Endothelial cell of umbilical vein (primary cell): ENCODE results near the gene IL34. TPM values are rescaled to one million over a fixed set of nuclear protein-coding genes. Genes with fewer than 3 reads are reported as not detected.

Source experiments
- BruUV-seq: library from RNA; stranded (reverse); fragments of 400-500 nt; replicated peaks from 2 replicates; lab custom pipeline; 2021; lab: Mats Ljungman, UMichigan
- CTCF ChIA-PET: fragments of 300-600, 350-600 bp; sonication (Branson Sonifier 250); formaldehyde crosslinking; loops from one replicate; lab custom pipeline; 2021; ENCODE audit warnings: antibody characterized with exemption, inconsistent platforms; lab: Charles Lee
- POLR2A ChIA-PET: fragments of 300-600, 350-600 bp; sonication (Branson Sonifier 250); formaldehyde crosslinking; loops from one replicate; lab custom pipeline; 2021; ENCODE audit warnings: antibody characterized with exemption, inconsistent platforms; lab: Charles Lee
- DNase-seq: peaks from one replicate; pipeline ENCODE4 v3.0.0-alpha.2; 2011; ENCODE audit warnings: low read depth, low spot score
- FAIRE-seq: peaks from 2 replicates; lab custom pipeline; 2011; peaks lifted over from hg19 to GRCh38; lab: Jason Lieb, UNC
- H2AFZ ChIP-seq: 2 replicates; pipeline ENCODE4 v1.6.0; 2012; ENCODE audit warnings: low read depth, low read length, control low read depth, inconsistent platforms
- H3K27ac ChIP-seq: 2 replicates; pipeline ENCODE4 v1.5.1; 2011; ENCODE audit warnings: low read depth, mild to moderate bottlenecking, control low read depth, low read length, moderate library complexity; ENCODE audit not compliant: insufficient read depth
- H3K27me3 ChIP-seq, 2 experiments: 2 replicates each; pipeline versions ENCODE4 v1.6.0 to v1.6.1; 2011; ENCODE audit warnings: low read length in 2 of 2, mixed read lengths in 1 of 2; ENCODE audit not compliant: control insufficient read depth in 2 of 2, insufficient read depth in 2 of 2
- H3K36me3 ChIP-seq, 2 experiments: 2 replicates in 1 of 2; 3 replicates in 1 of 2; pipeline ENCODE4 v1.5.1; 2011; ENCODE audit warnings: low read length in 2 of 2, mild to moderate bottlenecking in 1 of 2, moderate library complexity in 1 of 2; ENCODE audit not compliant: control insufficient read depth in 2 of 2, insufficient read depth in 2 of 2; ENCODE audit errors: extremely low read depth in 1 of 2
- H3K4me1 ChIP-seq: 3 replicates; pipeline ENCODE4 v1.5.1; 2011; ENCODE audit warnings: mild to moderate bottlenecking, low read length; ENCODE audit not compliant: control insufficient read depth, insufficient read depth; ENCODE audit errors: extremely low read depth
- H3K4me2 ChIP-seq: 2 replicates; pipeline ENCODE4 v1.6.1; 2011; ENCODE audit warnings: low read length, control low read depth, mixed read lengths; ENCODE audit not compliant: insufficient read depth
- H3K4me3 ChIP-seq, 3 experiments: fragments of 200-600 bp in 1 of 3; sonication (generic), shearing (Covaris generic) in 1 of 3; replicated peaks in 1 of 3; 2 replicates each; pipeline ENCODE4 v1.5.1; 2011 to 2016; ENCODE audit warnings: control low read depth in 3 of 3, low read length in 3 of 3, mild to moderate bottlenecking in 2 of 3, inconsistent platforms in 1 of 3, low read depth in 1 of 3, moderate library complexity in 1 of 3; ENCODE audit not compliant: insufficient read depth in 1 of 3
- H3K79me2 ChIP-seq: 2 replicates; pipeline ENCODE4 v1.6.0; 2012; ENCODE audit warnings: low read length, inconsistent platforms; ENCODE audit not compliant: control insufficient read depth, insufficient read depth
- H3K9ac ChIP-seq: replicated peaks from 2 replicates; pipeline ENCODE3; 2011; ENCODE audit warnings: low read length, control low read depth; ENCODE audit not compliant: insufficient read depth; ENCODE audit errors: extremely low read depth
- H3K9me1 ChIP-seq: replicated peaks from 3 replicates; pipeline ENCODE4 v1.6.0; 2011; ENCODE audit warnings: mild to moderate bottlenecking, low read length; ENCODE audit not compliant: control insufficient read depth, insufficient read depth; ENCODE audit errors: extremely low read depth
- H3K9me3 ChIP-seq: replicated peaks from 2 replicates; pipeline ENCODE4 v1.5.1; 2012; ENCODE audit warnings: low read length, inconsistent platforms; ENCODE audit not compliant: control insufficient read depth, insufficient read depth
- H4K20me1 ChIP-seq: replicated peaks from 2 replicates; pipeline ENCODE3; 2011; ENCODE audit warnings: mild to moderate bottlenecking, low read length; ENCODE audit not compliant: control insufficient read depth, insufficient read depth; ENCODE audit errors: extremely low read depth
- EZH2 ChIP-seq: IDR thresholded peaks from 2 replicates; pipeline ENCODE4 v1.6.1; 2012; ENCODE audit warnings: borderline replicate concordance, low read depth, mild to moderate bottlenecking, moderate library complexity, low read length, inconsistent platforms; ENCODE audit not compliant: severe bottlenecking
- FOS ChIP-seq: IDR thresholded peaks from 2 replicates; pipeline ENCODE4 v1.6.1; 2011; ENCODE audit warnings: mild to moderate bottlenecking, low read length, moderate library complexity, borderline replicate concordance; ENCODE audit not compliant: insufficient read depth
- GATA2 ChIP-seq: IDR thresholded peaks from 2 replicates; pipeline ENCODE4 v1.7.0; 2011; ENCODE audit warnings: low read depth, mild to moderate bottlenecking, moderate library complexity, mixed read lengths, low read length; ENCODE audit not compliant: insufficient read length, insufficient read depth
- JUN ChIP-seq: IDR thresholded peaks from 2 replicates; pipeline ENCODE4 v1.6.1; 2011; ENCODE audit warnings: borderline replicate concordance, low read depth; ENCODE audit not compliant: insufficient read length, insufficient read depth
- MYC ChIP-seq: IDR thresholded peaks from one replicate; pipeline ENCODE4 v1.6.1; 2011; ENCODE audit warnings: mild to moderate bottlenecking, low read depth, low read length
- POLR2A ChIP-seq: IDR thresholded peaks from 2 replicates; pipeline ENCODE4 v1.6.1; 2012; ENCODE audit warnings: low read depth, mild to moderate bottlenecking, control low read depth, low read length
- POLR2AphosphoS5 ChIP-seq: IDR thresholded peaks from 2 replicates; pipeline ENCODE4 v1.6.1; 2012; ENCODE audit warnings: low read depth, mild to moderate bottlenecking, control low read depth, low read length, moderate library complexity; ENCODE audit not compliant: insufficient read depth
- dilution Hi-C: fragments of 300-500 bp; cut with MboI; formaldehyde crosslinking; loops from one replicate; pipeline ENCODE4 v1.15.0; 2019; ENCODE audit warnings: low sequenced_read_pairs; ENCODE audit not compliant: extremely low pct_ligation_motif_present
- intact Hi-C: fragments of 100-400 bp; cut with micrococcal nuclease; formaldehyde crosslinking; loops from one replicate; pipeline ENCODE4 v1.10.0; 2022
- polyA plus RNA-seq, 4 experiments: library from polyadenylated mRNA; depleted of rRNA in 3 of 4; stranded (reverse) in 3 of 4; unstranded in 1 of 4; fragments of >200 nt; gene quantifications; 2 replicates each; pipeline versions ENCODE4 v1.2.1 to v1.2.3, GENCODE V29; 2011 to 2012; ENCODE audit warnings: missing spikeins in 1 of 4
- total RNA-seq: library from RNA; stranded (reverse); gene quantifications from 2 replicates; pipeline ENCODE4 v1.2.3, GENCODE V29; 2021
- TF ChIP-seq, protein P1 (sequence below), 2 donors: IDR thresholded peaks; 1 replicate in 1 of 2; 2 replicates in 1 of 2; pipeline ENCODE4 v1.5.1; 2011; ENCODE audit warnings: low read length in 2 of 2, mild to moderate bottlenecking in 2 of 2, moderate library complexity in 2 of 2, control low read depth in 1 of 2, inconsistent platforms in 1 of 2, low read depth in 1 of 2; ENCODE audit not compliant: insufficient read depth in 1 of 2; ENCODE audit errors: extremely low read depth in 1 of 2
- TF ChIP-seq, protein P2 (sequence below): IDR thresholded peaks from 2 replicates; pipeline ENCODE4 v1.6.1; 2011; ENCODE audit not compliant: insufficient read depth, insufficient read length

The IL34 gene
- total and polyA plus RNA-seq, 2 donors (not counting 3 experiments of a cell fraction or from before 2014, with no cell fraction given): 0.88 to 0.97 TPM

GRCh38 chr16:70665113-70665694 is 18.8 kb downstream of the IL34 start:
- no peak overlapping the region for H3K4me2 ChIP-seq
- DNase-seq (no peak), FAIRE-seq (no peak)
- H3K9me1 ChIP-seq: no peaks in the 10 kb centered on the region
- TF ChIP-seq POLR2A (no peak), GATA2 (no peak), JUN (no peak), EZH2 (no peak), POLR2AphosphoS5 (no peak), MYC (no peak), FOS (no peak)
- TF ChIP-seq, protein P1, sequence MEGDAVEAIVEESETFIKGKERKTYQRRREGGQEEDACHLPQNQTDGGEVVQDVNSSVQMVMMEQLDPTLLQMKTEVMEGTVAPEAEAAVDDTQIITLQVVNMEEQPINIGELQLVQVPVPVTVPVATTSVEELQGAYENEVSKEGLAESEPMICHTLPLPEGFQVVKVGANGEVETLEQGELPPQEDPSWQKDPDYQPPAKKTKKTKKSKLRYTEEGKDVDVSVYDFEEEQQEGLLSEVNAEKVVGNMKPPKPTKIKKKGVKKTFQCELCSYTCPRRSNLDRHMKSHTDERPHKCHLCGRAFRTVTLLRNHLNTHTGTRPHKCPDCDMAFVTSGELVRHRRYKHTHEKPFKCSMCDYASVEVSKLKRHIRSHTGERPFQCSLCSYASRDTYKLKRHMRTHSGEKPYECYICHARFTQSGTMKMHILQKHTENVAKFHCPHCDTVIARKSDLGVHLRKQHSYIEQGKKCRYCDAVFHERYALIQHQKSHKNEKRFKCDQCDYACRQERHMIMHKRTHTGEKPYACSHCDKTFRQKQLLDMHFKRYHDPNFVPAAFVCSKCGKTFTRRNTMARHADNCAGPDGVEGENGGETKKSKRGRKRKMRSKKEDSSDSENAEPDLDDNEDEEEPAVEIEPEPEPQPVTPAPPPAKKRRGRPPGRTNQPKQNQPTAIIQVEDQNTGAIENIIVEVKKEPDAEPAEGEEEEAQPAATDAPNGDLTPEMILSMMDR (IDR thresholded peaks at IDR 0.05; ENCODE audit: extremely low read depth in 1 of 2, insufficient read depth in 1 of 2, low read depth in 1 of 2, low read length in 2 of 2): no peak
- TF ChIP-seq, protein P2, sequence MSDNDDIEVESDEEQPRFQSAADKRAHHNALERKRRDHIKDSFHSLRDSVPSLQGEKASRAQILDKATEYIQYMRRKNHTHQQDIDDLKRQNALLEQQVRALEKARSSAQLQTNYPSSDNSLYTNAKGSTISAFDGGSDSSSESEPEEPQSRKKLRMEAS: no peak
- dilution Hi-C loops: loop anchor here (25.0 kb wide), 1 partner anchor 128 kb away; no protein-coding TSS in a partner anchor
- POLR2A ChIA-PET: no interaction called here
- no TSS peak for BruUV-seq
- H3K4me3 ChIP-seq: no peak overlapping the region
- H2AFZ ChIP-seq: no peak overlapping the region
- H3K27me3 ChIP-seq: no peaks in the 10 kb centered on the region
- intact Hi-C loops: no loop called here
- H3K9ac ChIP-seq: no peak overlapping the region
- no peaks in the 10 kb centered on the region for H3K79me2 ChIP-seq
- peaks cover 6 to 33% of the 10 kb centered on the region in 2 experiments for H3K36me3 ChIP-seq
- H4K20me1 ChIP-seq: no peaks in the 10 kb centered on the region
- peaks cover 3% of the 10 kb centered on the region for H3K4me1 ChIP-seq
- CTCF ChIA-PET: interaction anchor here (2.3 kb wide), 1 partner anchor 106 kb away, joined by 14 read pairs; no protein-coding TSS in a partner anchor
- no peak overlapping the region for H3K27ac ChIP-seq
- H3K9me3 ChIP-seq: no peaks in the 10 kb centered on the region
